Renal pelvis (tissue), 12 donors: ENCODE results near the gene TALDO1. TPM values are rescaled to one million over a fixed set of nuclear protein-coding genes. Genes with fewer than 3 reads are reported as not detected.
A peak's percentile ranks its signal among the peaks of the same experiment; 100 is the strongest.

ENCODE experiments used
- DNase-seq: peaks from one replicate; pipeline ENCODE4 v3.0.0-alpha.2; 2013
- long read RNA-seq, 16 experiments: transcript quantifications; one replicate each; lab custom pipeline, GENCODE V29; 2026
- polyA plus RNA-seq, 3 donors: library from polyadenylated mRNA; unstranded; fragments of 120-200 nt; gene quantifications; one replicate each; pipeline ENCODE4 v1.2.1, GENCODE V29; 2013; ENCODE audit not compliant: insufficient read length in 3 of 3

Gene TALDO1
- polyA plus RNA-seq = 100 to 1,000 TPM; 129 to 137 (median 130) TPM
- long read RNA-seq, donor 1, transcript TALDO1-206 (2 exons, 587 nt) = minor isoform, 6 of 90 reads
- long read RNA-seq, donor 1, transcript TALDO1-201 (8 exons, 1,346 nt) = major isoform, 76 of 90 reads
- long read RNA-seq, donor 1, partial matches to known transcripts = 5 of 90 reads
- long read RNA-seq, donor 1, other reads (novel, unspliced or antisense) = 0 of 90 reads
- long read RNA-seq, donor 2, transcript TALDO1-201 (8 exons, 1,346 nt) = major isoform, 93 of 108 reads
- long read RNA-seq, donor 2, transcript TALDO1-206 (2 exons, 587 nt) = minor isoform, 5 of 108 reads
- long read RNA-seq, donor 2, partial matches to known transcripts = 8 of 108 reads
- long read RNA-seq, donor 2, other reads (novel, unspliced or antisense) = 0 of 108 reads
- long read RNA-seq, donor 3, transcript TALDO1-201 (8 exons, 1,346 nt) = major isoform, 95 of 112 reads
- long read RNA-seq, donor 3, partial matches to known transcripts = 13 of 112 reads
- long read RNA-seq, donor 3, other reads (novel, unspliced or antisense) = 0 of 112 reads
- long read RNA-seq, donor 4, transcript TALDO1-201 (8 exons, 1,346 nt) = major isoform, 98 of 137 reads
- long read RNA-seq, donor 4, partial matches to known transcripts = 34 of 137 reads
- long read RNA-seq, donor 4, other reads (novel, unspliced or antisense) = 0 of 137 reads
- long read RNA-seq, donor 5, transcript TALDO1-201 (8 exons, 1,346 nt) = major isoform, 45 of 59 reads
- long read RNA-seq, donor 5, partial matches to known transcripts = 11 of 59 reads
- long read RNA-seq, donor 5, other reads (novel, unspliced or antisense) = 0 of 59 reads
- long read RNA-seq, donor 6, transcript TALDO1-201 (8 exons, 1,346 nt) = major isoform, 64 of 77 reads
- long read RNA-seq, donor 6, partial matches to known transcripts = 7 of 77 reads
- long read RNA-seq, donor 6, other reads (novel, unspliced or antisense) = 0 of 77 reads
- long read RNA-seq, donor 7, transcript TALDO1-201 (8 exons, 1,346 nt) = major isoform, 113 of 132 reads
- long read RNA-seq, donor 7, transcript TALDO1-206 (2 exons, 587 nt) = minor isoform, 6 of 132 reads
- long read RNA-seq, donor 7, partial matches to known transcripts = 8 of 132 reads
- long read RNA-seq, donor 7, other reads (novel, unspliced or antisense) = 0 of 132 reads
- long read RNA-seq, donor 8, transcript TALDO1-201 (8 exons, 1,346 nt) = major isoform, 21 of 40 reads
- long read RNA-seq, donor 8, partial matches to known transcripts = 15 of 40 reads
- long read RNA-seq, donor 8, other reads (novel, unspliced or antisense) = 0 of 40 reads
- long read RNA-seq, donor 9, transcript TALDO1-201 (8 exons, 1,346 nt) = major isoform, 99 of 170 reads
- long read RNA-seq, donor 9, transcript TALDO1-206 (2 exons, 587 nt) = minor isoform, 13 of 170 reads
- long read RNA-seq, donor 9, partial matches to known transcripts = 55 of 170 reads
- long read RNA-seq, donor 9, other reads (novel, unspliced or antisense) = 0 of 170 reads
- long read RNA-seq, donor 10, transcript TALDO1-201 (8 exons, 1,346 nt) = major isoform, 68 of 128 reads
- long read RNA-seq, donor 10, partial matches to known transcripts = 54 of 128 reads
- long read RNA-seq, donor 10, other reads (novel, unspliced or antisense) = 0 of 128 reads
- long read RNA-seq, donor 11, transcript TALDO1-201 (8 exons, 1,346 nt) = major isoform, 60 of 78 reads
- long read RNA-seq, donor 11, partial matches to known transcripts = 13 of 78 reads
- long read RNA-seq, donor 11, other reads (novel, unspliced or antisense) = 0 of 78 reads
- long read RNA-seq, donor 12, transcript TALDO1-201 (8 exons, 1,346 nt) = major isoform, 99 of 138 reads
- long read RNA-seq, donor 12, partial matches to known transcripts = 33 of 138 reads
- long read RNA-seq, donor 12, other reads (novel, unspliced or antisense) = 0 of 138 reads
- long read RNA-seq, donor 13, transcript TALDO1-201 (8 exons, 1,346 nt) = major isoform, 42 of 64 reads
- long read RNA-seq, donor 13, partial matches to known transcripts = 13 of 64 reads
- long read RNA-seq, donor 13, other reads (novel, unspliced or antisense) = 0 of 64 reads
- long read RNA-seq, donor 14 = 0 reads
- long read RNA-seq, donor 15, transcript TALDO1-206 (2 exons, 587 nt) = minor isoform, 10 of 132 reads
- long read RNA-seq, donor 15, transcript TALDO1-208 (2 exons, 568 nt) = minor isoform, 5 of 132 reads
- long read RNA-seq, donor 15, transcript TALDO1-201 (8 exons, 1,346 nt) = major isoform, 96 of 132 reads
- long read RNA-seq, donor 15, partial matches to known transcripts = 20 of 132 reads
- long read RNA-seq, donor 15, other reads (novel, unspliced or antisense) = 0 of 132 reads
- long read RNA-seq, donor 16, transcript TALDO1-201 (8 exons, 1,346 nt) = major isoform, 112 of 169 reads
- long read RNA-seq, donor 16, partial matches to known transcripts = 51 of 169 reads
- long read RNA-seq, donor 16, other reads (novel, unspliced or antisense) = 0 of 169 reads

DNA sequence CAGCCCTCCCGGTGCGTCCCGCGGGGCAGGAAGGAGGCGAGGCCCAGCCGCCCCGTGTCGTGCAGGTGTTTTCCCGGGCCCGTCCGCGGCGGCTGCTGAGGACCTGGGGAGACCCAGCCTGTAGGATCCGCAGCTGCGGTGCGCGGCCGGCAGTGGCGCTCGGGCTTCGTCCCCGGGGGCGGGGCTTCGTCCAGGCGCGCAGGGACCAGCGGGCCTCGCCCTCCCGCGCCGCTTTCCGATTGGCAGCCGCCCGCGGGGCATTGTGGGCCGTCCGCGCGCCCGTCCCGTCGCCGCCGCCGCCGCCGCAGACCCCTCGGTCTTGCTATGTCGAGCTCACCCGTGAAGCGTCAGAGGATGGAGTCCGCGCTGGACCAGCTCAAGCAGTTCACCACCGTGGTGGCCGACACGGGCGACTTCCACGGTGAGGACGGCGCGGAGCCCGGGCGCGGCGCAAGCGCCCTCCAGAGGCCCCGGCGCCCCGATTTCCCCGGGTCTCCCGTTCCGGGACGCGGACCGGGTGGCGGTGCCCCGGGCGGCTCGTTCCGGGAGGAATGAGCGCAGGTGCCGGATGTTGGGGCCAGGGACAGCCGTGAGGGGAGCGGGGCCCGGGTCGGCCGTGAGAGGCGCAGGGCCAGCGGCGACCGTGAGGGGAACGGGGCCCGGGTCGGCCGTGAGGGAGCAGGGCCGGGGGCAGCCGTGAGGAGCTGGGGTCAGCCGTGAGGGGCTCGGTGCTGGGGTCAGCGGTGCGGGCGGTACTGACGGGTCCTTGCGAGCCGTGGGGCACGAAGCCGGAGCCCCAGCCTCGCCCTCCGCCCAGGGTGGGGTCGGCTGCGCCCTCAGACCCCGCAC is at the start of gene TALDO1:
Gene TALDO1 (plus strand): TSS at position 307 of the 849 bp plus-strand sequence. CDS start 18 bp downstream, at position 325.
- DNase-seq = peak; percentile 90

DNA sequence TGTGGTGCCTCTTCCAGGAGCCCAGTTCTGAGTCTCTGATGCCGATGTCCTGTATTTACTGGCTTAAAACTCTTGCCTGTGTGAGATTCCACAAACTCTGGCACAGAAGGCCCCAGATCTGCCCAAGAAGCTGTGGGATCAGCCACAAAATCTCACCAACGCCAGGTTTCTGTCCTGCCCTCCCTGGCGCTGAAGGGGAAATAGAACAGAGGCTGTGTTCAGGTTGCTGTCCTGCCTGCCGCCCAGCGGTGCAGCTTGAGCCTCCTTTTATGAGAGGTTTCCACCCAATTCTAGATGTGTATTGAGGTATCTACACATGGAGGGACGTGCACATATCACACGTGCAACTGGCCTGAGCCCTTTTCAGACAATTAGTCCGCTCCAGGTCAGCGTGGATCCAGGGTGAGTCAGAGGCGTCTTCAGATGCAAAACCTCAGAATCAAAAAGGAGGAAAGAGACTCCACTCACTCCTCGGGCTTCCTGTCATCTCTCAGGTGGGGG is 49.4 kb upstream of the TALDO1 start:
- DNase-seq = no peak

DNA sequence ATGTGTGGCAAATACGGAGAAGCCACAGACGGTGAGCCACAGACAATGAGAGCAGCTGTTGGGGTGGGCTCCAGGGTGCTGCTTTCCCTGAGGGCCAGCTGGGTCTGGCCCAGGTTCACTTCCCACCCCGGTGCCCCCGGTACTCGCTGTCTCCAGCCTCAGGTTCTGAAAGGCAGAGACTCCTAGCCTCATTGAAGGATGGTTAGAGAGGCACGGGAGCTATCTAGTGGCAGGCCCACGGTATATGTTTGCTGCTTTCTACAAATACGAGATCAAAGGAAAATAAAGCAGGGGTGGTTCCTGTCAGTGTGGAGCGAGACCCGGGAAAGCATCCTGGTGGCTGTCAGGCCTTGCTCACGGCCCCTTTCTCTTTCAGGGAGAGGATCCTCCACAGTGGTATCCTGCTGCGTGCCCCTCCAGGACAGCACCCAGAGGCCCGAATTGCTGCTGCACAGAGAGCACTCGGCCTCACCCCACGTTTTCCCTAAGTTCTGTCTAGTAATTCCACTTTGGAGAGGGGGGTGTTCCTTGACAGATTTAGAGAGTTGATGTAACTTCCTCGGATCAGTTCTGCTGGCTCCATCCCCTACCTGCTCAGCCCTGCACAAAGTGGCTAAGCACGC is 48.7 kb upstream of the TALDO1 start:
- no peak for DNase-seq

DNA sequence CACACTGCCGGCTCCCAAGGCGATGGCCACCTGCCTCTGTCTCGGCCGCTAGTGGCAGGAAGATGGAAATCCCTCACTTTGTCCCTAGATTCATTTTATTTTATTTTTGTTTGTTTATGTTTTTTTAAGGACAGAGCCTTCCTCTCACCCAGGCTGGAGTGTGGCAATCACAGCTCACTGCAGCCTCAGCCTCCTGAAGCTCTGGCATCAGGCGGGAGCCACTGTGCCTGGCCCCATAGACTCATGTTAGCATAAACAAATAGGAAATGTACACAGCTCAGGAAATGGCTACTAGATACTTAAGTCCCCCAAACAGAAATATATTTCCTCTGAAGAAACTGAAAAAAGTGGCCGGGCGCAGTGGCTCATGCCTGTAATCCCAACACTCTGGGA is 48.2 kb upstream of the TALDO1 start:
- no peak for DNase-seq

DNA sequence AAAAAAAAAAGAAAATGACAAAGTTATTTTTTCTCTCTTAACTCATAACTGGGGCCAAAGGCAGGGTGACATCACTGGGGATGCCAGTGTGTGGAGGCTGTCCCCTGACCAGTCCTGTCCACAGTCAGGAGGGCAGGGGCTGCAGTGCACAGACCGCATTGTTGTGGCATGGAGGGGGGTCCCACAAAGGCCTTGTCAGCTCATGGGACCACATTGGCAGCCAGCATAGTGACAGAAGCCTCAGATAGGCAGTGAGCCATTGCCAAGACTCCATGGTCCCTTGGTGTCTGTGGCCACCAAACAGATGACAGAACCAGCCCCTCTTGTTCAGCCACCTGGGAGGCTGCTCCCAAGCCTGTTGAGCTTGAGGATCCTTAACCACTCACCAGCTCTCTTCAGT is 47.5 kb upstream of the TALDO1 start:
- DNase-seq = no peak

DNA sequence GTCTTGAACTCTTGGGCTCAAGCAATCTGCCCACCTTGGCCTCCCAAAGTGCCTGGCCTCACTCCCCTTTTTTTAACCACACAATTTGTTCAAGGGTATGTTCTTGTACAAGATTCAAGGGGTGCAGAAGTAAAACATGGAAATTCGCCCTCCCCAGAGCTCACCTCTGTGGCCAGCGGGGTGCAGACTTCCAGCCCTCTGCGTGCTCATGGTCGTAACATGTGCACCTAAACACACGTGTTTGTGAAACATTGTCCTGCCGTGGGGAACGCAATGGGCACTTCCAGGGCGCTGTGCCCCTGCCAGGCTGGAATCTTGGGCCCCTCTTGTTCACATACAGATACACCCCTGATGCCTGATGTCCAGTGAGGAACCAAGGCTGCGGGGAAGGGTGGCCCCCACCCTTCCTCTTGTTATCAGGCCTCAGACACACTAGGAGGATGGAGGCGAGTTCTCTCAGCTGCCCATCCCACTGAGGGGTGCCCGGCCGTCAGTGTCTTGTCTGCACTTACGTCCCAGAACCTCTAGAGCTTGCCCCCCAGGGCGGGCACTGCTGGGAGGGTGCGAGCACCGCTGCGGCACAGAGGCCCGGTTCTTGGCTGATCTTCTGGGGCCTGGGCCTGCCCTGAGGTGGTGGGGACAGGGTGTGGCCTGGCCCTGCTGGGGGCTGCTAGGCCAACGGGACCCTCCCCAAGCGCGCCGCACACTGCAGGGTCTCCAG is 45.4 kb upstream of the TALDO1 start:
- DNase-seq = no peak

DNA sequence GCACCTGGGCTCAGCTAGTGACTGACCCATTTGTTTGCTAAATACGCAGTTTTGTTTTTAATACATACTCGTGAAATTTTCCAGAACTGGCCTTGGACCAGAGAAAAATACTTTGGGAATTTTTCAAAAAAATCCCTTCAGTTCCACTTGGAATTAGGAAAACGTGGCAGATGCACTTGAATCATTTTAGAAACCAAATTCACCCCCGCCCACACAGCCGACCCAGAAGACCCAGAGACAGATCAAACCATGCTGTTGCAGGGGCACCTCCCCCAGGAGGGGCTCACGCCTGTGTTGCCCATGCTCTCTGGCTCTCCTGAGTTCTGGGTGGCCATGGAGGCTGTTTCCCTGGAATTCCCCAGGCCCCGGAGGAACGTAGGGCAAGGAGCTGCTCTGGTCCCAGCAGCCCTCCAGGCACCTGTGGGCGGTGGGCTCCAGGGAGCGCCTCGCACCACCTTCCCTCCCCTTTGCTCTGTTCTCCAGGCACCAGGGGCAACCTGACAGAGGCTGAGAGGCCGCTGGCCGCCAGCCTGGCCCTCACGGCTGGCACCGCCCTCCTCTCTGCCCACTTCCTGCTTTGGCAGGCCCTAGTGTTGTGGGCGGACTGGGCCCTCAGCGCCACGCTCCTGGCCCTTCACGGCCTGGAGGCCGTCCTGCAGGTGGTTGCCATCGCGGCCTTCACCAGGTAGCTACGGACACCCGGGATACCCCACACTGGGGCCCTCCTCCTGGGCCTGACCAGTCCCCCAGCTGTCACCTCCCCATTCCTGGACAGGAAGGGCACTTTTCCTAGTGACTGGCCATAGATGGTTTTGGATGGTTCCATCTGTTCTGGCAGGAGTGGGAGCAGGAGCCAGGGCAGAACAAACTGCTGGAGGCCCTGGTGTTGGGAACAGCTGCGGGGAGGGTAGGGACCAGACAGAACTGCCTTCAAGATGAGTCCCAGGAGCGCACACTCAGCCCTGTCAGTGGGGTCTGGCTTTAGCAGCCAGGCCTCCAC is 44.5 kb upstream of the TALDO1 start:
- no peak for DNase-seq

DNA sequence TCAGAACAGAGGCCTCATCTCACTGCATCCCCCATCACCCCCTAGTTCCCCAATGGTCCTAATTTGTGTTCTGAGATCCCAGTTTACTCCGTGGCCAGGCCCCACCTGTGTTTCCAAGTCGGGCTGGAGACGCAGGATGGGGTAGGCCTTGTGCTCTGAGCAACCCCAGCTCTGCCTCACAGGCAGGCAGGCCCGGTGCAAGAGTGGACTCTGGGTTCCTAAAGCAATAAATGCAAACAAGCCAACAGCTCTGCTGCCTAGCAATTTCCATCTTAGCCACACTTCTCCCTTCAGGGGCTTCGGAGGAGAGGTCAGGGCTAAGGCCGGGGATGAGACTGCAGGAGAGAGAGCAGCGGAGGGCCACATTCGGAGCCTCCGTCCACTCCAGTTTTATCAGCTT is 43.8 kb upstream of the TALDO1 start:
- DNase-seq = no peak

DNA sequence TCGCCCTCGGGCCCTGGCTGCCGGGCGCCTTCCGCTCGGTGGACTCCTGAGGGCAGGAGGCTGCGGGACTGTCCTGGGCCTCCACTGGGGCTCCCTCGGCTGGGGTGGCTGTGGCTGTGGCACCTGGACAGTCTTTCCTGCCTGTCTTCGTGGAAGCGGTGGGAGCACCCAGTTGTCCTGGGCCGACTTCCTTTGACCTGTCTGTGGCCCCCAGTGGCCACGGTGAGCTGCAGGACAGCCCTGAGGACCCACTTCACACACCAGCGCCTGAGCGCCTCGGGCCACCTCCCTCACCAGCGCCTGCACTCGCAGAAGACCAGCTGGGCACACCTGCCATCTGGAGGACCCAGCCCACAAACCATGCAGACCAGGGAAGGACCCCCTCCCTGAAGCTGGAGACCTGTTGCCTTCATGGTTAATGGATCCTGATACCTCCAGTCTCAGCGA is 43.0 kb upstream of the TALDO1 start:
- DNase-seq = no peak

DNA sequence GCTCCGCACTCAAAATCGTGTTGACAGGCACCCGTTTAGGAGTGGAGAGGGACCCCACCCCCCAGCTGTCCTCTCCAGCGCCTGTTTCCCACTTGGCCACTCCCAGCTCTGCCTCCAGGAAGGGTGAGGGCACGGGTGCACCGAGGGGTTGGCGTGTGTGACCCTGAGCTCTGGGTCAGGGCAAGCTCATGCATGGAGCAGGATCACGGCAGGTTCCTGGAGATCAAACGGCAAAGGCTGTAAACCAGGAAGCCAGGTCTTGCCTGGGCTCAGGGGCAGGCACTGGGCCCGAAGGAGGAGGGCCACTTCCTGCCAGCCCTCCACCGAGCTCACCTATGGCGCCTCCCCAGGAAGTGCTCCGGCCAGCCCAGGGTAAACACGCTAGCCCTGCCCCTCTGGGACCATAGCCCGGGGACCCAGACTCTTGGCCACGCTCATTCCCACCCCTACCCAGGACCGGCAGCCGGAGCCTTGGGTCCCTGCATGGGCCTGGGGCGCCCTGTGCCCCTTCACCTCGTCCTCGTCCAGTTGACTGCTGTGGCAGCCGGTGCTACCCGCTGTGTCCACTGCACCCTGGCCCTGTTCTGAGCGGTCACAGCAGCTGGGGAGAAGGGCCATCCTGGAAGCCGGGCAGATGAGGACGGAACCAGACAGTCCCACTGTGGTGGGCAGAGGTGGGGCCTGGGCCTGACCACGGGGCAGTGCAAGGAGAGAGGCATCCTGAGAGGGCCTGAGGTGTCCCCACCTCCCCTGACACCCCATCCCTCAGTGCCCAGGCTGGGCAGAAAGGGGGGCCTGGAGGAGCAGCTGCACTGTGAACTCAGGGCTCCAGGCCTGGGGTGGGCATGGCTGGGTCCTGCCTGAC is 42.3 kb upstream of the TALDO1 start:
- no peak for DNase-seq

DNA sequence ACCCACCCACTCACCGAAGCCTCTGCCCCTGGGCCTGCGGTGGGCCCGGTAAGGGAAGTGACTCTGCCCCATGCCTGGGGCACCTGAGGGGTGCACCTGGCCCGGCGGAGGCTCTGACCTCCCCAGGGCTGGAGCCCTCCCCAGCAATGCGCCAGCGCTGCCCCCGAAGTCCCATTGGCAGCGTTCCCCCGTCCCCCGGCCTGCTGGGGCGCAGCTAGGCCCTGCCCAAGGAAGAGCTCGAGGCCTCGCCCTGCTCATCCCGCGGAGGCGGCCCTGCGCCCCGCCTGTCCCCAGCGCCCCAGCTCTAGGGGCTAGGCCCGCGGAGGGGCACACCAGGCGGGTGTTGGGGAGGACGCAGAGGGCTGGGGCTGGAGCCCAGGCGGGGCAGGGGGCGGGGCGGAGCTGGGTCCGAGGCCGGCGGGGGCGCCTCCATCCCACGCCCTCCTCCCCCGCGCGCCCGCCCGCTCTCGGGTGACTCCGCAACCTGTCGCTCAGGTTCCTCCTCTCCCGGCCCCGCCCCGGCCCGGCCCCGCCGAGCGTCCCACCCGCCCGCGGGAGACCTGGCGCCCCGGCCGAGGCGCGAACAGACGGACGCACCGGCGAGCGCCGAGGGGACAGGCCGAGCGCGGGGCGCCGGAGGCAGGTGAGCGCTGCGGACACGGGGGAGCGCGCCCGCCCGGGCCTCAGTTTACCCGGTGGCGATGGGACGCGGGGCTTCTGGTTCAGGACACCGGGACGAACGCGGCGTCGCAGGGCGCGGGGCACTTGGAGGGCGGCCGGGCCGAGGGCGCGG is 41.4 kb upstream of the TALDO1 start, which contains the start of gene EPS8L2:
Gene EPS8L2 (plus strand): TSS at position 586 of the 793 bp plus-strand sequence. CDS start 3,177 bp downstream, outside the sequence.
- no peak for DNase-seq

DNA sequence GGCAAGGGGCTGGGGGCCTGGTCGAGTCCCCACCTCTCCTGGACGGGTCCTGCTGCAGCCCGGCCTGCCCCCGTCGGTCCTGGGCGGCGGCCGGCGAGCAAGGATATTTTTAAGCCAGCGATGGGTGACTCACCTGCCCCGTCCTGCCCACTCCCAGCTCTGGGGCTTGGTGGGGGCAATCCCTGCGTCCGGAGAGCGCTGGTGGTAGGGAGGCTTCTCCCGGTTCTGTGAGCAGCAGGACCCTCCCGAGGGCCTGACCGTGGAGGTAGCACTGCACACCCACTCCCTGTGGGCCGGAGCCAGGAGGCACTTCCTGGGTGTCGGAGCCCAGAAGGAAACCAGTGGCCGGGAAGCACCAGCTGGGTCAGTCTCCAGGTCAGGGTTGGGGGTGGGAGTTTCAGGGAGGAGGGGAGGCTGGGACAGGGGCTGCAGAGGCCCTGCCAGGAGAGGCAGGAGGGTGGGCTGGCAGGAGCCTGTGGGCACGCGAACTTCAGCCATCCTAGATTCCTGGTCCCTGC is 40.8 kb upstream of the TALDO1 start:
- no peak for DNase-seq
